ENCODE data around the gene AARS2. TPM values are rescaled to one million over a fixed set of nuclear protein-coding genes. Genes with fewer than 3 reads are reported as not detected.
A peak's percentile ranks its signal among the peaks of the same experiment; 100 is the strongest.

The AARS2 gene
- total RNA-seq, 1 experiment from 2014 or later, result 28.9 TPM

DNA sequence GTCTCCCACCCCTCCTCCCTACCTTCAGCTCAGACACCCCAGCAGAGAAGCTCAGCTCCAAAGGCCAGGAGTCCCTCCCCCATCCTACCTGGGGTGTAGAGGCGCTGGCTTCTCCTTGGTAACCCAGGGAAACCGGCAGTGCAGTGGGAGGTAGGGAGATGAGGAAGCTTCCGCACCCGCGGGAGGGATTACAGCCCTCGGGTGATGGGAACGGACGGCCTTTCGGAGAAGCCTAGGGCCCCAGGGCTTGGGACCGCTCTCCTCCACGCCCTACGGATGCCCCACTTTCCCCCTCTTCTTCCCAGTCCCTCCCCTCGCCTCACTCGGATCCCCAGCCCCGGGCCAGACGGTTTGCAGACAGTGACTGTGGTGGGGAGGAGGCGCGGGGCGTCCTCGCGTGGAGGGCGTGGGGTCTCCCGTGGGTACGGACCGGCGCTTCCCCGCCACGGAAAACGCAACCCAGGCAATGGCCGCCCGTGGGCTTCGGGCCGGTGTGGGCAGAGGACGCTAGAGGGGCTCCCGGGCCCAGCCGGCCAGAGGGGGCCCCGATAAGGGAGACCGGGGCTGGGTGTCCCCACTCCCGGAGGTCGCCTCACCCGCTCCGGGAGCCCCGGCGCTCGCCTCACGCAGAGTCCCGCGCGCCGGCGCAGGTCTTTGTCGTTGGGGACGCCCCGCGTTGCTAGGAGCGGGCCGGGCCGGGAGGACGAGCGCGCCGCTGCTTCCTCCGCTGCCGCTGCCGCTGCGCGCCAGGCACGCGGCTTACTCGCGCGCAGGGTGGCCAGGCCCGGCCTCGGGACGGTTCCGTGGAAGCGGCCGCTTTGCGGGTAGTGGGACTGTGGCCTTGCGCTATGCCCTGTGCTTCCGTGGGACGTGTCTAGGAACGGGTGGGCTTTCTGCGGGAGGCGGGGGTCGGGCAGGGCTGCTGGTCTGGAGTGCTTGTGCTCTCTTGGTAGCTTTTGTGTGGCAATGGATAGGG is 15.8 kb downstream of the AARS2 start (continued):
- TF ChIP-seq USF2 (CRISPR knock-in tag; IDR thresholded peaks at IDR 0.05) (0 out of 2 replicates have a peak, but pooled peaks have one; percentile 16), SP1 (CRISPR knock-in tag; conservative IDR thresholded peaks at IDR 0.05) (peak; percentile 48; the same call in 1 of the 2 replicates), AFF4 (CRISPR knock-in tag; IDR thresholded peaks at IDR 0.05; ENCODE audit: borderline replicate concordance) (no peak), OVOL2 (CRISPR knock-in tag; IDR thresholded peaks at IDR 0.05; ENCODE audit: borderline replicate concordance) (no peak), FOXJ3 (CRISPR knock-in tag; IDR thresholded peaks at IDR 0.05; ENCODE audit: borderline replicate concordance) (no peak), CREM (CRISPR knock-in tag; IDR thresholded peaks at IDR 0.05) (peak; percentile 80), ZBTB43 (CRISPR knock-in tag; IDR thresholded peaks at IDR 0.05) (peak; percentile 28; the same call in 1 of the 2 replicates), ATF1 (CRISPR knock-in tag; IDR thresholded peaks at IDR 0.05) (no peak), ETV6 (CRISPR knock-in tag; IDR thresholded peaks at IDR 0.05) (0 out of 2 replicates have a peak, but pooled peaks have one; percentile 12), MLX (CRISPR knock-in tag; IDR thresholded peaks at IDR 0.05) (peak; percentile 56; the same call in 1 of the 2 replicates), ZNF416 (CRISPR knock-in tag; IDR thresholded peaks at IDR 0.05) (0 out of 2 replicates have a peak, but pooled peaks have one; percentile 10), SMAD3 (CRISPR knock-in tag; IDR thresholded peaks at IDR 0.05; ENCODE audit: borderline replicate concordance) (no peak), ERG (CRISPR knock-in tag; IDR thresholded peaks at IDR 0.05) (0 out of 2 replicates have a peak, but pooled peaks have one; percentile 32), JUN (CRISPR knock-in tag; IDR thresholded peaks at IDR 0.05) (no peak), CREB1 (CRISPR knock-in tag; IDR thresholded peaks at IDR 0.05) (0 out of 2 replicates have a peak, but pooled peaks have one; percentile 41), ZBTB21 (CRISPR knock-in tag; IDR thresholded peaks at IDR 0.05; ENCODE audit: borderline replicate concordance) (peak; percentile 67; the same call in 1 of the 2 replicates)
- TF ChIP-seq, protein P1, sequence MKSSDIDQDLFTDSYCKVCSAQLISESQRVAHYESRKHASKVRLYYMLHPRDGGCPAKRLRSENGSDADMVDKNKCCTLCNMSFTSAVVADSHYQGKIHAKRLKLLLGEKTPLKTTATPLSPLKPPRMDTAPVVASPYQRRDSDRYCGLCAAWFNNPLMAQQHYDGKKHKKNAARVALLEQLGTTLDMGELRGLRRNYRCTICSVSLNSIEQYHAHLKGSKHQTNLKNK (CRISPR knock-in tag; IDR thresholded peaks at IDR 0.05), result peak; percentile 32; the same call in 1 of the 2 replicates
- TF ChIP-seq, protein P2, sequence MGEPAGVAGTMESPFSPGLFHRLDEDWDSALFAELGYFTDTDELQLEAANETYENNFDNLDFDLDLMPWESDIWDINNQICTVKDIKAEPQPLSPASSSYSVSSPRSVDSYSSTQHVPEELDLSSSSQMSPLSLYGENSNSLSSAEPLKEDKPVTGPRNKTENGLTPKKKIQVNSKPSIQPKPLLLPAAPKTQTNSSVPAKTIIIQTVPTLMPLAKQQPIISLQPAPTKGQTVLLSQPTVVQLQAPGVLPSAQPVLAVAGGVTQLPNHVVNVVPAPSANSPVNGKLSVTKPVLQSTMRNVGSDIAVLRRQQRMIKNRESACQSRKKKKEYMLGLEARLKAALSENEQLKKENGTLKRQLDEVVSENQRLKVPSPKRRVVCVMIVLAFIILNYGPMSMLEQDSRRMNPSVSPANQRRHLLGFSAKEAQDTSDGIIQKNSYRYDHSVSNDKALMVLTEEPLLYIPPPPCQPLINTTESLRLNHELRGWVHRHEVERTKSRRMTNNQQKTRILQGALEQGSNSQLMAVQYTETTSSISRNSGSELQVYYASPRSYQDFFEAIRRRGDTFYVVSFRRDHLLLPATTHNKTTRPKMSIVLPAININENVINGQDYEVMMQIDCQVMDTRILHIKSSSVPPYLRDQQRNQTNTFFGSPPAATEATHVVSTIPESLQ (CRISPR knock-in tag; IDR thresholded peaks at IDR 0.05), result no peak
- TF ChIP-seq, protein P3, sequence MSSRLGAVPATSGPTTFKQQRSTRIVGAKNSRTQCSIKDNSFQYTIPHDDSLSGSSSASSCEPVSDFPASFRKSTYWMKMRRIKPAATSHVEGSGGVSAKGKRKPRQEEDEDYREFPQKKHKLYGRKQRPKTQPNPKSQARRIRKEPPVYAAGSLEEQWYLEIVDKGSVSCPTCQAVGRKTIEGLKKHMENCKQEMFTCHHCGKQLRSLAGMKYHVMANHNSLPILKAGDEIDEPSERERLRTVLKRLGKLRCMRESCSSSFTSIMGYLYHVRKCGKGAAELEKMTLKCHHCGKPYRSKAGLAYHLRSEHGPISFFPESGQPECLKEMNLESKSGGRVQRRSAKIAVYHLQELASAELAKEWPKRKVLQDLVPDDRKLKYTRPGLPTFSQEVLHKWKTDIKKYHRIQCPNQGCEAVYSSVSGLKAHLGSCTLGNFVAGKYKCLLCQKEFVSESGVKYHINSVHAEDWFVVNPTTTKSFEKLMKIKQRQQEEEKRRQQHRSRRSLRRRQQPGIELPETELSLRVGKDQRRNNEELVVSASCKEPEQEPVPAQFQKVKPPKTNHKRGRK (CRISPR knock-in tag; IDR thresholded peaks at IDR 0.05; ENCODE audit: borderline replicate concordance), result no peak
